Measurements from ENCODE around the gene GCAT. TPM values are rescaled to one million over a fixed set of nuclear protein-coding genes. Genes with fewer than 3 reads are reported as not detected.

Gene GCAT
- total and polyA plus RNA-seq, 9 of the 15 experiments (the other 6 are each of a cell fraction or from before 2014, with no cell fraction given) = 1.9 to 69.9 (median 26.4) TPM

- TF ChIP-seq MTA3 (IDR thresholded peaks at IDR 0.05; ENCODE audit: borderline replicate concordance) (peak; percentile 27; the same call in 1 of the 2 replicates), ETV5 (CRISPR knock-in tag; IDR thresholded peaks at IDR 0.05; ENCODE audit: low read depth) (no peak), MTA1 (IDR thresholded peaks at IDR 0.05; ENCODE audit: borderline replicate concordance) (peak; percentile 75; the same call in 1 of the 2 replicates), EP300 (IDR thresholded peaks at IDR 0.05; ENCODE audit: low read length) (peak; percentile 97), SIRT6 (IDR thresholded peaks at IDR 0.05; ENCODE audit: low read depth, low read length) (no peak), NR2C2 (CRISPR knock-in tag; IDR thresholded peaks at IDR 0.05) (no peak), NR2C2 (tag; IDR thresholded peaks at IDR 0.05) (peak; percentile 88), ZNF444 (CRISPR knock-in tag; IDR thresholded peaks at IDR 0.05) (peak; percentile 73; the same call in 1 of the 2 replicates), TCF7 (IDR thresholded peaks at IDR 0.05; ENCODE audit: borderline replicate concordance) (no peak), CCNT2 (IDR thresholded peaks at IDR 0.05; ENCODE audit: borderline replicate concordance, extremely low read depth, insufficient read length, low read depth, low read length) (peak; percentile 75), BRF1 (IDR thresholded peaks at IDR 0.05; ENCODE audit: borderline replicate concordance, extremely low read depth, insufficient read length) (no peak), TCF7L2 (IDR thresholded peaks at IDR 0.05; ENCODE audit: low read depth, low read length) (peak; percentile 77), LCOR (CRISPR knock-in tag; IDR thresholded peaks at IDR 0.05) (0 out of 2 replicates have a peak, but pooled peaks have one; percentile 49), NFIC (IDR thresholded peaks at IDR 0.05) (peak; percentile 81), GABPB2 (CRISPR knock-in tag; conservative IDR thresholded peaks at IDR 0.05) (no peak), TEAD2 (tag; IDR thresholded peaks at IDR 0.05) (no peak), TEAD4 (IDR thresholded peaks at IDR 0.05; ENCODE audit: low read length) (peak; percentile 92), TEAD4 (CRISPR knock-in tag; IDR thresholded peaks at IDR 0.05; ENCODE audit: borderline replicate concordance) (no peak), RBBP5 (IDR thresholded peaks at IDR 0.05; ENCODE audit: borderline replicate concordance, insufficient read depth, low read length, poor library complexity, severe bottlenecking) (peak; percentile 36)
- TF ChIP-seq, protein P1, sequence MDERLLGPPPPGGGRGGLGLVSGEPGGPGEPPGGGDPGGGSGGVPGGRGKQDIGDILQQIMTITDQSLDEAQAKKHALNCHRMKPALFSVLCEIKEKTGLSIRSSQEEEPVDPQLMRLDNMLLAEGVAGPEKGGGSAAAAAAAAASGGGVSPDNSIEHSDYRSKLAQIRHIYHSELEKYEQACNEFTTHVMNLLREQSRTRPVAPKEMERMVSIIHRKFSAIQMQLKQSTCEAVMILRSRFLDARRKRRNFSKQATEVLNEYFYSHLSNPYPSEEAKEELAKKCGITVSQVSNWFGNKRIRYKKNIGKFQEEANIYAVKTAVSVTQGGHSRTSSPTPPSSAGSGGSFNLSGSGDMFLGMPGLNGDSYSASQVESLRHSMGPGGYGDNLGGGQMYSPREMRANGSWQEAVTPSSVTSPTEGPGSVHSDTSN (CRISPR knock-in tag; IDR thresholded peaks at IDR 0.05; ENCODE audit: low read depth) = no peak
- TF ChIP-seq, protein P1 (tag; conservative IDR thresholded peaks at IDR 0.05; ENCODE audit: low read depth) = peak; percentile 42; the same call in 1 of the 2 replicates
Measured at GRCh38 chr22:37803195-37803638, 4.5 kb upstream of the GCAT start (continued).
